T-helper 9 cell (primary cell): Measurements from ENCODE around the gene P3H4.
"Not testable (repeated sequence)": the region's sequence is repeated elsewhere in the genome, so short reads cannot be mapped to it uniquely, and the experiment has no call there.

Experiments
- DNase-seq: peaks from one replicate; pipeline ENCODE4 v3.0.0-alpha.2; 2020
- total RNA-seq, 2 donors: gene quantifications; one replicate each; lab custom pipeline; 2026; lab: John Stamatoyannopoulos, UW

P3H4 gene, protein sequence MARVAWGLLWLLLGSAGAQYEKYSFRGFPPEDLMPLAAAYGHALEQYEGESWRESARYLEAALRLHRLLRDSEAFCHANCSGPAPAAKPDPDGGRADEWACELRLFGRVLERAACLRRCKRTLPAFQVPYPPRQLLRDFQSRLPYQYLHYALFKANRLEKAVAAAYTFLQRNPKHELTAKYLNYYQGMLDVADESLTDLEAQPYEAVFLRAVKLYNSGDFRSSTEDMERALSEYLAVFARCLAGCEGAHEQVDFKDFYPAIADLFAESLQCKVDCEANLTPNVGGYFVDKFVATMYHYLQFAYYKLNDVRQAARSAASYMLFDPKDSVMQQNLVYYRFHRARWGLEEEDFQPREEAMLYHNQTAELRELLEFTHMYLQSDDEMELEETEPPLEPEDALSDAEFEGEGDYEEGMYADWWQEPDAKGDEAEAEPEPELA
- 3.4 to 9.4 reads per million in 2 donors for total RNA-seq

DNA sequence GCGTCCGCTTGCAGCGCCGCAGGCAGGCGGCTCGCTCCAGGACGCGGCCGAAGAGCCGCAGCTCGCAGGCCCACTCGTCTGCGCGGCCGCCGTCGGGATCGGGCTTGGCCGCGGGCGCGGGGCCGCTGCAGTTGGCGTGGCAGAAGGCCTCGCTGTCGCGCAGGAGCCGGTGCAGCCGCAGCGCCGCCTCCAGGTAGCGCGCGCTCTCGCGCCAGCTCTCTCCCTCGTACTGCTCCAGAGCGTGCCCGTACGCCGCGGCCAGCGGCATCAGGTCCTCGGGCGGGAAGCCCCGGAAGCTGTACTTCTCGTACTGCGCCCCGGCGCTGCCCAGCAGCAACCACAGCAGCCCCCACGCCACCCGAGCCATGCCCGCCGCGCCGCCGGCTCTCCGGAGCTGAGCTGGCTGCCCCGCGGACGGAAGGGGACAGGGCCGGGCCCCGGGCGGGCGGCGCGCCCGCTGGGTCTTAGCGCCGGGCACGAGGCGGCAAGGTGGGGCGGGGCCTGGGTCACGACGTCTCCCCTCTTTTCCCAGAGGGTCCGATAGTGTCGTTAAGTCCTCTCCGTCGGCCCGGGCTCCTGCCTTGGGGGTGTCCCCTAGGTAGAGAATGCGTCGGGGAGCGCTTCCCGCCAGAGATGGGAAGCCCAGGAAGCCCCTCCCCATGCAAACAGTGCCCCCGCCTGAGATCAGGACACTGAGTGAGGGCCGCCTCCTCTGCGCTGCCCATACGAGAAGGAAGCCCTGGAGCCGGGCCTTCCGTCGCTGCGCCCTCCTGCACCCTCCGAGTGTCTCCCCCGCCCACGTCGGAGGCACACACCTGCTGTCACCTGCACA lies at the start of gene P3H4:
Gene P3H4 (minus strand): TSS at position 401 of the 832 bp plus-strand sequence. CDS start 34 bp downstream, at position 367.
- peak; percentile 59 for DNase-seq

DNA sequence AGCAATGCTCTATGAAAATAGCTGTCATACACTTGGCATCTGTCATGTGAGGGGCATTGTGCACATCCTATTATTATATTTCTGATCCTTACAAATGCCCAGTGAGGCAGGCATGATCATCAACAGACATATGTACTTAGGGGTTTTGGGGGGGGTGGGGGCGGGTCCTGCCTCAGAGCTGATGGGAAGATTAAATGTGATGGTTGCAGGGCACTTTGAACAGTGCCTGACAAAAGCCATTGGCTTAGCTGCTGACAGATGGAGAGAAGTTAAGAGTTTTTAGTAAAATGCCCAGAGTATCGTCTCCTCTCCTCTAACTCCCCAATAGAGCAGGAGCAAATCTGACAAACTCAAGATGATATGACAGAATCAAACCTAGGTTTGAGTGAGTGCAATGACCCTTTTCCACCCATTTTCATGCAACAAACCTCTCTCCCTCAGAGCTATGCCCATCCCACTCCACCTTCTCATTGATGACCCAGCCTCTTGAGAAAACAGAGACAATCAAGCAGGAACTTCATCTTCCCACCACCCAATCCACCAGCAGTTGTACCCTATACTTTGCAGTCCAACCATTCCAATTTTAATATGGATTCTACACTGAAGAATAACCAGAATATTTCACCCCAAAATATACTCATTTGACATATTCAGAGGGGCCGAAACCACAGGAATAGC lies 48.6 kb upstream of the P3H4 start:
- no peak for DNase-seq

- not testable (repeated sequence) for DNase-seq
Observed at GRCh38 chr17:41851382-41851781, 39.6 kb upstream of the P3H4 start.

- DNase-seq, result no peak
Observed at GRCh38 chr17:41849251-41849990, 37.7 kb upstream of the P3H4 start.

DNA sequence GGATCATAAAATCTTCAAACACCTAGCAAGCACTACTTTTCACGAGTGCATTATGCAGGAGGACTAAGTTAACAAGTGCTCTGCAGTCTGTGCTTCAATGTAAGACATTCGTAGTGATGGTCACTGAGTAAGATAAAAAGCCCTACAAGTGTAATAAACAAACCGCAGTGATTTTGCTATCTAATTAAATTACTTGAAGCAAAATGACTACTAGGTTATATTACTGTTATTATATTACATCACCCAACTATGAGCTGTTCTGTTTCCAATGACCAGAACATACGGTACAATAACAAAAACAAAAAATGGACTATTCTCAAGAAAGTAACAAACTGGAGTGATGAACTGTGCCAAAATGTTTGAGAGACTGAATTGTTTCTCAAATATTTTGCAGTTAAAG lies 37.0 kb upstream of the P3H4 start:
- DNase-seq, result no peak

- no peak for DNase-seq
Observed at GRCh38 chr17:41844971-41845370, 33.2 kb upstream of the P3H4 start.

- not testable (repeated sequence) for DNase-seq
Observed at GRCh38 chr17:41840781-41841180, 29.0 kb upstream of the P3H4 start.

- DNase-seq, result not testable (repeated sequence)
Observed at GRCh38 chr17:41839448-41839847, 27.7 kb upstream of the P3H4 start.

GRCh38 chr17:41837761-41838538 lies 26.2 kb upstream of the P3H4 start, which contains the start of gene KLHL10:
KLHL10 (plus strand) TSS chr17:41837825; CDS start chr17:41837933, 108 bp downstream.
- no peak for DNase-seq

GRCh38 chr17:41836550-41837196 lies 24.9 kb upstream of the P3H4 start:
- DNase-seq, result no peak

DNA sequence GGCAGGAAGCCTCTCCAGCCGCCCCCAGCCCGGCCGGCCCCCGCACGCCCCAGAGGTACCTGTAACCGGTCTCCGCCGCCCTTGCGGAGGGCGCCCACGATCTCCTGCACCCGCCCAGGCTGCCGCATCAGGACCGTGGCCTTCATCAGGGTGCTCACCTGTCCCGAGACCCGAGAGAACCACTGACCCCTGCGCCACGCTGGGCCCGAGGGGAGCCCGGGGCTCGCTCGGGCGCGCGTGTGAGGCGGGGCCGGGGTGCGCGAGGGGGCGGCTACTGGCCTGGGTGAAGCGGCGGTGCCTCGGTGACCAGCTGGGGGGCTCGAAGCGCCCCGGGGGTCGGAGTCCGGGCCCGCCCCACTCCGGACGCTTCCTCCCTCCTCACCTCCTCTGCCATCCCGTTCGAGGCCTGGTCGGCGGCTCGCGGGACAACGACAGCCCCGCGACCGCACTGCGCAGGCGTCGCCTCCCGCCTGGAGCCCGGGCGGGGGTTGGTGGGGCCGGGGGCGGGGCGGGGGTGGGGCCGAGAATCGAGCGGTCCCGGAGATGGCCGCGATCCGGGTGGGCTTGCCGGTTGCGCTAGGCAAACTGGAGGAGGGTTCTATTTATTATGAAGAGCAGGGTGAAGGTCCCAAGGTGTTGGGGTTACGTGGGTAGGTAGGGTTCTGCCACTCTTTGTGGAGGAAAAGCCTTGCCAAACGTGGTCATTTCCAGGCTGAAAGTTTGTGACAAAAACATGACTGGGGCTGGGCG lies 24.2 kb upstream of the P3H4 start, which contains the start of gene NT5C3B:
Gene NT5C3B (minus strand): TSS at position 433 of the 750 bp plus-strand sequence. CDS start 39 bp downstream, at position 394.
- peak; percentile 45 for DNase-seq

- no peak for DNase-seq
Observed at GRCh38 chr17:41835214-41835799, 23.6 kb upstream of the P3H4 start.

DNA sequence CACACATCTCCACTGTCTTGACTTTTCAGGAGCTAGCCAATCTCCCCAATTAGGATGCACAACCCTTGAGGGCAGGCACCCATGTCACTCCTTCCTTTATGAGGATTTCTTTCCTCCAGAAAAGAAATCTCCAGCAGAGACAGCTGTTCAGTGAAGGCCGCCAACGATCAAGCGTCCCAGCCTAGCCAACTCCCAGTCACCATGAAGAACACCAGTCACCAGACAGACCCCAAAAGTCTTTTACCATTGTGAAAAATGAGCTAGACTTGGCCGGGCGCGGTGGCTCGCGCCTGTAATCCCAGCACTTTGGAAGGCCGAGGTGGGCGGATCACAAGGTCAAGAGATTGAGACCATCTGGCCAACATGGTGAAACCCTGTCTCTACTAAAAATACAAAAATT lies 18.2 kb upstream of the P3H4 start:
- DNase-seq, result not testable (repeated sequence)

- no peak for DNase-seq
Observed at GRCh38 chr17:41825175-41825845, 13.6 kb upstream of the P3H4 start.

- DNase-seq, result no peak
Observed at GRCh38 chr17:41824086-41824485, 12.3 kb upstream of the P3H4 start.

DNA sequence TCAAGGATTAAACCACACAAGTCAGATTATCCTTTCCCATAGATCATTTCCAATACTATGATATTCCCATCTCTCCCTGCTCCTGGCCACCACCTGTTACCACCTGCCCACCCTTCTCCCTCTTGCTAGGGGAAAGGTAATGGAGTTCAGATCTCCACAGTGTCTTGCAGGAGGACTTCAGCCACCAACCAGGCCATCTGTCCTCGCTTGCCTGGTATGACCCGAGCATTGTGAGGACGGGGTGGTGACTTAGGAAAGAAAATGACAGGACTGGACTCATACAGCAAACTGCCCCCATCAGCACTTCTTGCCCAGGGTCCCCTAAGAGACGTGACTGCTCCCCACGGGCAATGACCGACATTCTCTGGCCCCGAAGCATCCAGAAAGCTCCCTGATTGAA lies 11.8 kb upstream of the P3H4 start:
- DNase-seq, result no peak

DNA sequence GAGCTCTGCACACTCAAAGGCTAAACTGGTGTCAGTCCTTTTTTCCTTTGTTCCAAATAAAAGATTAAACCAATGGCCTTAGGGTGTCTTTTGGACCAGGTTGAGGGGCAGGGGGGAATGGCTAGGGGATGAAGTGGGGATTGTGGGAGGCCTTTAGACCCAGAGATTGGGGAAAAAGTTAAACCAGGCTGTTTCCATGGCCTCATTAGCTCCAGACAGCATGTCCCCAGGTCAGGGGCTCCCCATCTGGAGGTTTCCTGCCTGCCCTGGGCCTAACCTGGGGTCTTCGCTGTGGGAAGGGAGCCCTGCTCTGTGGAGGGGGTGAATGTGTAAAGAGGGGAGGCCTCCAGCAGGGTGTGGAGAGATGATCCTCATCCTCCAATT lies 11.4 kb upstream of the P3H4 start:
- DNase-seq, result no peak

DNA sequence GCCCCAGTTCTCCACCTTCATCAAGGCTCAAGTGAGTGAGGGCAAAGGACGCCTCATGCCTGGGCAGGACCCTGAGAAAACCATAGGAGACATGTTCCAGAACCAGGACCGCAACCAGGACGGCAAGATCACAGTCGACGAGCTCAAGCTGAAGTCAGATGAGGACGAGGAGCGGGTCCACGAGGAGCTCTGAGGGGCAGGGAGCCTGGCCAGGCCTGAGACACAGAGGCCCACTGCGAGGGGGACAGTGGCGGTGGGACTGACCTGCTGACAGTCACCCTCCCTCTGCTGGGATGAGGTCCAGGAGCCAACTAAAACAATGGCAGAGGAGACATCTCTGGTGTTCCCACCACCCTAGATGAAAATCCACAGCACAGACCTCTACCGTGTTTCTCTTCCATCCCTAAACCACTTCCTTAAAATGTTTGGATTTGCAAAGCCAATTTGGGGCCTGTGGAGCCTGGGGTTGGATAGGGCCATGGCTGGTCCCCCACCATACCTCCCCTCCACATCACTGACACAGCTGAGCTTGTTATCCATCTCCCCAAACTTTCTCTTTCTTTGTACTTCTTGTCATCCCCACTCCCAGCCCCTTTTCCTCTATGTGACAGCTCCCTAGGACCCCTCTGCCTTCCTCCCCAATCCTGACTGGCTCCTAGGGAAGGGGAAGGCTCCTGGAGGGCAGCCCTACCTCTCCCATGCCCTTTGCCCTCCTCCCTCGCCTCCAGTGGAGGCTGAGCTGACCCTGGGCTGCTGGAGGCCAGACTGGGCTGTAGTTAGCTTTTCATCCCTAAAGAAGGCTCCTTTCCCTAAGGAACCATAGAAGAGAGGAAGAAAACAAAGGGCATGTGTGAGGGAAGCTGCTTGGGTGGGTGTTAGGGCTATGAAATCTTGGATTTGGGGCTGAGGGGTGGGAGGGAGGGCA lies 10.7 kb upstream of the P3H4 start:
- DNase-seq, result no peak
